Activated CD8-positive, alpha-beta memory T cell treated with anti-CD3 and anti-CD28 coated beads for 48 hours (primary cell): Measurements from ENCODE around the gene POLD4.

Source experiments
- DNase-seq, 3 experiments: peaks; one replicate each; pipeline ENCODE4 v3.0.0-alpha.2; 2020; ENCODE audit warnings: low read depth in 2 of 3, low spot score in 2 of 3

Gene POLD4

DNA sequence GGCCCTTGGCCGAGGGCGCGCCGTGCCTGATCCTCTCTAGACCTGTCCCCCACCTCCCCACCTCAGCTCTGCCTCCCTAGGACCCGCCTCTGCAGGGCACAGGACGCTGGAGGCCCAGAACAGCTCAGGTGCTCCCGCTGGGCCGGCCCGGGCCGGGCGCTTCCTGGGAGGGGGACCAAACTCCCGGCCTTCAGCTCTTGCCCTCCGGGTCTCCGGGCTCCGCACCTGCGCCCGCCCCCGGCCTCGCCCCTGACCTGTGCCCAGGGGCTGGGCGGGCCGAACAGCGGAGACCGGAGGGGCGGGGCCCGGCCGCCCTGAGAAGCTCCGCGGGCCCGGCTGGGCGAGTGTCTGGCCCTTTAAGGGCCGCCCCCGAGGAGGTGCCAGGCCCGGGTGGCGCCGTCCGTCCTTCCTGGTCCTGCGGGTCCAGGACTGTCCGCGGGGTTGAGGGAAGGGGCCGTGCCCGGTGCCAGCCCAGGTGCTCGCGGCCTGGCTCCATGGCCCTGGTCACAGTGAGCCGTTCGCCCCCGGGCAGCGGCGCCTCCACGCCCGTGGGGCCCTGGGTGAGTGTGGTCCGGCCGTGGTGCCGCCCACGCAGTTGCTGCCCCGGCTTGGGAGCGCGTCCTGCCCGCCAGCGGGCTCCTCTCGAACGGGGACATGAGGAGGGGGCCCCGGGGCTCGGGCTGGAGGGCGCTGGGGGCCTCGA, 50.1 kb downstream of the POLD4 start, which contains the start of gene SSH3:
SSH3 (plus strand) TSS at position 399 of the 703 bp plus-strand sequence; CDS start at position 495, 96 bp downstream.
- DNase-seq, result peak in 1 of 3 experiments; percentile 34

DNA sequence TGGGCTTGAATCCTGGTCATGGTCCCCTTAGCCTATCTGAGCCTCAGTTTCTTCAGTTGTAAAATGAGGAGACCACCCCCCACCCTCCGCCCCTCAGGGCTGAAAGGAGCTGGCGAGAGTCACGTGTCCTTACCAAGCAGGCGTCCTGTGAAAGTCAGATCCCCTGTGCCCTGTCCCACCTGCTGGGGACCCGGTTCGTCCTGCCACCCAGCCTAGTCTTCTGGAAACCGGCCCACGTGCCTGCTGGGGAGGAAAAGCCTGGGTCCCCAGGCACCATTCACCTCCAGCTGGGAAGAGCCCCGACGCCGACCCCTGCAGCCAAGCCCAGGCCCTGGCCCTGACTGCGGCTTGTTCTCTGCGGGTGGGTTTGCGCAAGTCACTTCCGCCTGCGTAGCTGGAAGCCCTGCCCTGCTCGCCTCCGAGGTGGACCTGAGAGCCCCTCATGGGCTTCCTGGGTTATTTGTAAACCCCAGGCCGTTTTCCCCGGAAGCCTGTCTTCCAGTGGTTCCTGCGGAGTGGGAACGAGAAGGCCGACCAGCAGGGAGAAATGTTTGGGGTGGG, 50.7 kb downstream of the POLD4 start:
- DNase-seq, result no peak

DNA sequence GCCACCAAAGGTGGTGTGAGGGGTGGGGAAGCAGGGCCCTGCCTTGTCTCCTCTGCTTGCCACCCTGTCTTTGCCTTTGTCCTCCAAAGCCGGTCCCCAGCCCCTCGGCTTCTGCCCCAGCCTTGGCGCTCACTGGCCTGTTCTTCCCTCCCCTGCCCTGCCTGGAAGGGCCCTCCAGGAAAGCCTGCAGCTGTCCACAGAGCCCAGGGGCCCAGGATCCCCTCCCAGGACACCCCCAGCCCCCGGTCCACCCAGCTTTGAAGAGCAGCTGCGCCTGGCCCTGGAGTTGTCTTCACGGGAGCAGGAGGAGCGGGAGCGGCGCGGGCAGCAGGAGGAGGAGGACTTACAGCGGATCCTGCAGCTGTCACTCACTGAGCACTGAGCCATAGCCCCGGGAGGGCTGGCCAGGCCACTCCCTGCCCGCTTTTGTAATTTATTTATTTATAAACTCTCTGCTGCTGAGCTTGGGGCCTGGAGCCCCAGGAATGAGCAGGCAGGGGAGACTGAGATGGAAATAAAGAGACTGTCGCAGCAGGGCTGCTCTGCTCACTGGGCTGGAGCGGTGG, 51.3 kb downstream of the POLD4 start:
- DNase-seq, result no peak

DNA sequence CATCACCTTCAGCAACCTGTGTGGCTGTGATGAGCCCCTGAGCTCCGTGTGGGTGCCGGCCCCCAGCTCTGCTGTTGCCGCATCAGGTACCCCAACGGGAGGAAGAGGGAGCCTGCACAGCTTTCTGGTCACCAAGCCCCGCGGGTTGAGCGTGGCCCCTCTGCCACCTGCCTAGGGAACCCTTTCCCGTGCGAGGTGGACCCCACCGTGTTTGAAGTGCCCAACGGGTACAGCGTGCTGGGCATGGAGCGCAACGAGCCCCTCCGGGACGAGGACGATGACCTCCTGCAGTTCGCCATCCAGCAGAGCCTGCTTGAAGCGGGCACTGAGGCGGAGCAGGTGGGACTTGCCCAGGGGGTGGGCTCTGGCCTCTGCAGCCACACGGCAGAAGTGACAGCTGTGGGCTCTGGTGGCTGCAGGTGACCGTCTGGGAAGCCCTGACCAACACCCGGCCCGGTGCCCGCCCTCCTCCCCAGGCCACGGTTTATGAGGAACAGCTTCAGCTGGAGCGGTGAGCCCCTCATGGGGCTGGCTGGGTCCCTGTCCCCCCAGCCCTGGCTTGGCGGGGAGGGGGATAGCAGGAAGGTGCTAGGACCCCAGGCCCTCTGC, 51.9 kb downstream of the POLD4 start:
- no peak for DNase-seq
